LHCN-M2 (cell line): ENCODE data around the gene ASAH2. TPM values are rescaled to one million over a fixed set of nuclear protein-coding genes. Genes with fewer than 3 reads are reported as not detected.
"Not testable (repeated sequence)": the region's sequence is repeated elsewhere in the genome, so short reads cannot be mapped to it uniquely, and the experiment has no call there.

ENCODE experiments used
- DNase-seq: peaks from one replicate; pipeline ENCODE4 v3.0.0-alpha.2; 2012; ENCODE audit warnings: low read depth
- polyA plus RNA-seq: library from polyadenylated mRNA; unstranded; fragments of >200 nt; gene quantifications from one replicate; pipeline ENCODE4 v1.2.1, GENCODE V29; 2012; ENCODE audit warnings: missing spikeins
- total RNA-seq: library from RNA; depleted of rRNA; stranded (reverse); fragments of >200 nt; gene quantifications from 2 replicates; pipeline ENCODE4 v1.2.3, GENCODE V29; 2014; rRNA removed

The ASAH2 gene
- total RNA-seq: 0.51 and 0.80 TPM in 2 replicates
- polyA plus RNA-seq: 1.0 TPM

GRCh38 chr10:50251394-50251793, at the start of gene ASAH2:
ASAH2 (minus strand) TSS chr10:50251516; CDS start chr10:50248610, 2,906 bp downstream.
- no peak for DNase-seq

GRCh38 chr10:50299948-50300669, 48.8 kb upstream of the ASAH2 start:
- DNase-seq: no peak

GRCh38 chr10:50295367-50295766, 44.1 kb upstream of the ASAH2 start:
- DNase-seq: no peak

DNA sequence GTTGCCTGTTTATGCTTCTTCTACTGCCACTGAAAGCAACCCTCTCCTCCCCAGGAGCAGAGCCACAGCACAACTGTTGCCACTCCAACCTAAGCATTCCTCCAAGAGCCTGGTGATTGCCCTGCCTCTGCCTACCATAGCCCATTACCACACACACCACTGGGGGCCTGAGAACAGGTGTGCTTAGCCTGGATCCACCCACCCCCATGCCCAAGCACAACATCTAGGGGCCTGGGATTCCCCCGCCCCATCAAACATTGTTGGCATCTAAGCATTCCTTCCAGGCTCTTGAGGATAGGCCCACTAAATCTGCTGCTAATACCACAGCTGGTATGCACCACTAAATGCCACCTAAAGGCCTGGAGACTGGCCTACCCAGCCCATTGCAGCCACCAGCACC, 43.3 kb upstream of the ASAH2 start:
- DNase-seq: no peak

DNA sequence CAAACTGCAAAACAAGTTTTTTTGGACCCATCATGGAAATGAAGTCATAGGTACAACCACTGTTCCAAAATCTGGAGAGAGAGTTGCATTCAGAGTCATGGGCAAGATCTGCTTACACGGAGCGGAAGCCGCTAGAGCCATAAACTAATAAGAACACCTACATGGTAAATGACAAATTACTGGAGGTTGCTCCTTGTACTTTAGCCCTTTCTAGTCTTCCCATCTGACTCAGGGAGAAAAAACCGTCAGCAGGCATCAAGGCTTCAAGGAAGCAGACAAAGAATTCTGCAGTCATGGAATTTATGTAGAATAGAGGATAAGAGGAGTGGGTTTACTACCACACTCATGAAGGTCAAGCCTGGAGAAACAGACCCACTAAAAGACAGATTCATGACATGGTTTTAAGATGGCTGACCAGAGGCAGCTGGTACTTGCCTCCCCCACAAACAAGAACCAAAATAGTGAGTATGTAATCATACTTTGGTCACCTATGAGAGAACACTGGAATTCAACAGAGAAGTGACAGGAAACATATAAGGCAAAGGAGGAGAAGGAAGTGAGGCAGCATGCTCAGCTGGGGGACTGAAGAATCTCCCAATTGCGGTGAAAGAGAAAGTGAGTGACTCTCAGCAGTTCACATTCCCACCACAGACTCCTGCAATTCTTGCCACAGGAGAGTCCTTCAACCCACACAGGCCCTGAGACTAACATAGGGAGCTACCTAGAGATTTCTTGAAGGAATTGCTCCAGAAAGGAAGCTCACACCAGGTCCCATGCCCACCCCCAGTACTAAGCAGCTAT, 42.4 kb upstream of the ASAH2 start:
- DNase-seq: no peak

DNA sequence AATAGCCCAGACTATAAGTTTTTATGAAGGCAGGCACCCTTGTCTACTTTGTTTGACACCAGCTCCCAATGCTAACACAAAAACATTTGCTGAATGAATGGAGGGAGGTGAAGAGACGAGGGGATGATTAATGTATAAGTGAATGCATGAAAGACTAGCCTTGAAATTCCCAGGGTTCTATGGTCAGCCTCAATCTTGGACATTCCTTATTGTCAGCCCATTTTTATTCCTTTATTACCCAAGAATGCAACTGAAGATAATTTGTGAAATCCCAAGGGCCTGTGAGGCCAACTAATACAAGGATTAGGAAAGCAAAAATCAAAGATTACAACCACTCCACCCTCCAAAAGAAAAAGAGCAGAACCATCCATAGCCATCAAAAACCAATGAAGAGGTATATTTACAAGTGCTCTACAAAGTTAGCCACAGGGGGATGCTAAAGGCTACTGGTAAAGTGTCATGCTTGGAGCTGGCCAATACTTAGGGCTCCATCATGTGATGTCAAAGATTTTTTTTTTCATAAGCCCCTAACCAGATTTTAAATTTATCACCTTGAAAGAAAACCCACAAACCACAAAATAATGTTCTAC, 40.0 kb upstream of the ASAH2 start:
- peak; percentile 19 for DNase-seq

DNA sequence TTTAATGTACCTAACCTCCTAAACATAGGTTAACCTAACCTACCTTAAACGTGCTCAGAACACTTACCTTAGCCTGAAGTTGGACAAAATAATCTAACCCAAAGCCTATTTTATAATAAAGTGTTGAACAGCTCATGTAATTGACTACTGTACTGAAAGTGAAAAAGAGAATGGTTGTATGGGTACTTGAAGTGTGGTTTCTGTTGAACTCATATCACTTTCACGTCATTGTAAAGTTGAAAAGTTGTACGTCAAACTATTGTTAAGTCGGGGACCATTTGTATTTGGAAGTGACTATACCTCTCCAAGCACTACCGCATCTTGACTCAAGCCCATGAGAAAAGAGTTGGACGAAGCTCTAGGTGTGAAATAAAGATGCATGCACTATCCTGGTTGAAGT, 37.9 kb upstream of the ASAH2 start:
- DNase-seq: no peak

- DNase-seq: no peak
Measured at GRCh38 chr10:50286996-50287803, 35.9 kb upstream of the ASAH2 start.

DNA sequence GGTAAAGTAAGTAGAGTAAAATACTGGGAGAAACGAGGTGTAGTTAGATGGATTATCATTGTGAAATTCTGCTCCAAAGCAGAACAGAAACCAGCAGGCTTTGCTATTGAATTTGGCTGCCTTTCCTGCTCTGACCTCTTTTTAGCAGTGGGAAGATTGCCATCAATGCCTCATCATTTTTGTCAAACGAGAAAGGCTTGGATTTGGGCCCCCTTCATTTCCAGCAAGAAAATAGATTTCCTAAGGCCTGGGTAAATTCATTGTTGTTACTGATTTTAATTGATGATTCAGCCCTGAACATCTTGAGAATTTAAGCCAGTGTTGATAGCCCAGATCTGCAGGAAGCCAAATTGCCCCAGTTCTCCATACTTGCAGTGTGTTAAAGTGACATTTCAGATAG, 35.2 kb upstream of the ASAH2 start:
- DNase-seq: no peak

DNA sequence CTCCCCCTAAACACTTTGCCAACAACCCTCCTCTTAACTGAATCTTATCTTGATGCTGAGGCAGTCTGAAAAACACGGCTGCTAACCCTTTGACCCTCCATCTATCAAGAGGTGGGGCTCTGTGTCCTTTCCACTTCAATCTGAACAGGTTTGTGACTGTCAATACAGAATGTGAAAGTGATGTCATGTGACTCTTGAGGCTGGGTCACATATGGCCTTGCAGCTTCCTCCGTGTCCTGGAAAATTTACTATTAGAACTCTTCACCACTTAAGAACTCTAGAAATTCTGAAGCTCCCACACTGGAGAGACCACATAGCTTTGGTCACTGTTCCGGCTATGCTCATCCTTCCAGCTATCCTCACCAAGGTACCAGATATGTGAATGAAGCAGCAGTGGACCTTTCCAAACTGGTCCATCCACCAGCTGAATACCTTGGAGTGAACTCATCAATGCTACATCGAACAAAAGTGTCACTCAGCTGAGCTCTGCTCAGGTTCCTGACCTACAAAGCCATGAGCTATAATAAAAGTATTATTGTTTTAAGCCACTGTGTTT, 30.7 kb upstream of the ASAH2 start:
- no peak for DNase-seq

GRCh38 chr10:50281210-50281966, 30.1 kb upstream of the ASAH2 start:
- no peak for DNase-seq

GRCh38 chr10:50280049-50280841, 28.9 kb upstream of the ASAH2 start:
- DNase-seq: no peak

- DNase-seq: peak; percentile 66
Measured at GRCh38 chr10:50279489-50279888, 28.2 kb upstream of the ASAH2 start.

DNA sequence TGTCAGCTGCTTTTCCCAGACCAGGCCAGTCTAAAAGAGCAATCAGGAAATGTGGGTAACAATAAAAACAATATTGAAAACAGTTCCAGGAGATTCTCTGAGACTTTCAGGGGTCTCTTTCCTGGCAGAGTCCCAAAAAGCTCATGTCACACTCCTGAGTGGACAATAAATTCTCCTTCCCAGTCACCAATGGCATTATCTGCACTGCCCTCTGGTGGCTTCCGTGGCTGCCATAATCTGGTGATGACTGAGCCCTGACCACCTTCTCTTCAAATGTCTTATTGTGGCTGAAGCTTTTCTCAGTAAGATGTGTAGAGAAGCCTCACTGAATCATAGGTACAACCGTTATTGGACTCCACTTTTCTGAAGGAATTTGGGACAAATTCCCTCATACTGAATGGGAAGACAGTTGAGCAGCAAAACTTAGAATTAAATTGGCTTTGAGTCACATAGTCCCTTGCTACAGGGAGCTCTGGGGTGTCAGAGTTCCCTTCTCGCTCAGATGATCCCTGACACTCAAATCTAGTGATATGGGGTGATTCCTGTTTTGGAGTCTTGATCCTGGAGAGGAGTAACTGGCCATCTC, 24.4 kb upstream of the ASAH2 start:
- DNase-seq: peak; percentile 20

GRCh38 chr10:50272531-50272930, 21.2 kb upstream of the ASAH2 start:
- DNase-seq: no peak

DNA sequence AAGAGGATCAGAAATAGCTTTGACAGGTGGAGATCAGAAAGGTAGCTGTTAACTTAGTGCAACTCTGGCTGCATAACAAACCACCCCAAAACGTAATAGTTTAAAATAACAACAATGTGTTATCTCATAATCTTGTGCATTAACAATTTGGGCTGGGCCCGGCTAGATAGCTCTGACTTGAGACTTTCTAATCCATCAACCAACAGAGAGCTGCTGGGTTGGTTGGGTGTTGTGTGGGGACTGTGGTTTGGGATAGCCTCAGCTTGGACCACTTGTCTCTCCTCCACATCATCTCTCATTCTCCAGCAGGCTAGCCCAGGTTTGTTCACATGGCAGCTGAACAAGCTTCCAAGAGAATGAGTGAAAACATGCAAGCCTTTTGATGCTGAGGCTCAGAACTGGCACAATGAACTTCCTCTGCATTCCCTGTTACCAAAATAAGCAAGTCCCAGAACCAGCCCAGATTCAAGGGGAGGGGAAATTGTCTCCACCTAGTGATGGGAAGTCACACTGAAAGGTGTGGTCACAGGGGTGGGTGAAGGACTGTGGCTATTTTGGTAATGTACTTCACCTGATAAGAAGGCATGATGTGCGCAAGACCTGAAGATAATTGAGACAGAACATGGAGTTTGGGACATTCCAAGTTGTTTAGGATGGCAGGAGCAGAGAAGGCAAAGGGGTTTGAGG, 20.4 kb upstream of the ASAH2 start:
- DNase-seq: no peak

DNA sequence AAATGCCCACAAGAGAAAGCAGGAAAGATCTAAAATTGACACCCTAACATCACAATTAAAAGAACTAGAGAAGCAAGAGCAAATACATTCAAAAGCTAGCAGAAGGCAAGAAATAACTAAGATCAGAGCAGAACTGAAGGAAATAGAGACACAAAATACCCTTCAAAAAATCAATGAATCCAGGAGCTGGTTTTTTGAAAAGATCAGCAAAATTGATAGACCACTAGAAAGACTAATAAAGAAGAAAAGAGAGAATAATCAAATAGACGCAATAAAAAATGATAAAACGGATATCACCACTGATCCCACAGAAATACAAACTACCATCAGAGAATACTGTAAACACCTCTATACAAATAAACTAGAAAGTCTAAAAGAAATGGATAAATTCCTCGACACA, 16.6 kb upstream of the ASAH2 start:
- DNase-seq: not testable (repeated sequence)

GRCh38 chr10:50262625-50263024, 11.3 kb upstream of the ASAH2 start:
- DNase-seq: not testable (repeated sequence)

DNA sequence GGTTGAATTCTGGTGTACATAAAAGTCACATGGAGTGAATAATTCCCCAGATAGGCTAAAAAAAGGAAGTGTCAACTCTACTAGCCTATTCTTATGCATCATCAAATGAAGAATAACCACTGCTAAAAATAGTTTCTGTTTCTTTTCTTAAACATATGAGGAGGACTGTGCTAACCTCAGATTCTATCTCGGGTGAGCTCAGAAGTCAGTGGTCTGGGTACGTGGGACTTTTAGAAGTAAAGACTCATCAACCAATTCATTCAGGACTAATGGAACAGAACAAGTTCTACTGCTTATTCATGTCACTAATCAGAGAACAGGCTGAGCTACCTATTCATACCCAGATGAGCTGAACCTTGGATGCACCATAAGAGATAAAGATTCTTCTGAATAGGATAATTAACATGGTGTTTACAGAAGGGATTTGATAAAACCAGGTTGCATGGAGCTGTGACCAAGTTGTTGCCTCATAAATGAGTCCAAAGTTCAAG, 9.5 kb upstream of the ASAH2 start:
- peak; percentile 7 for DNase-seq
